GM19025 (cell line): ENCODE data around the gene TSC22D3.
"Not testable (repeated sequence)": the region's sequence is repeated elsewhere in the genome, so short reads cannot be mapped to it uniquely, and the experiment has no call there.

Experiments used
- ATAC-seq: cut with Tn5 transposase; IDR thresholded peaks from one replicate; pipeline ENCODE4 v1.9.1; 2021; ENCODE audit warnings: mild to moderate bottlenecking, low read depth, moderate library complexity; ENCODE audit not compliant: unreplicated experiment

The TSC22D3 gene

DNA sequence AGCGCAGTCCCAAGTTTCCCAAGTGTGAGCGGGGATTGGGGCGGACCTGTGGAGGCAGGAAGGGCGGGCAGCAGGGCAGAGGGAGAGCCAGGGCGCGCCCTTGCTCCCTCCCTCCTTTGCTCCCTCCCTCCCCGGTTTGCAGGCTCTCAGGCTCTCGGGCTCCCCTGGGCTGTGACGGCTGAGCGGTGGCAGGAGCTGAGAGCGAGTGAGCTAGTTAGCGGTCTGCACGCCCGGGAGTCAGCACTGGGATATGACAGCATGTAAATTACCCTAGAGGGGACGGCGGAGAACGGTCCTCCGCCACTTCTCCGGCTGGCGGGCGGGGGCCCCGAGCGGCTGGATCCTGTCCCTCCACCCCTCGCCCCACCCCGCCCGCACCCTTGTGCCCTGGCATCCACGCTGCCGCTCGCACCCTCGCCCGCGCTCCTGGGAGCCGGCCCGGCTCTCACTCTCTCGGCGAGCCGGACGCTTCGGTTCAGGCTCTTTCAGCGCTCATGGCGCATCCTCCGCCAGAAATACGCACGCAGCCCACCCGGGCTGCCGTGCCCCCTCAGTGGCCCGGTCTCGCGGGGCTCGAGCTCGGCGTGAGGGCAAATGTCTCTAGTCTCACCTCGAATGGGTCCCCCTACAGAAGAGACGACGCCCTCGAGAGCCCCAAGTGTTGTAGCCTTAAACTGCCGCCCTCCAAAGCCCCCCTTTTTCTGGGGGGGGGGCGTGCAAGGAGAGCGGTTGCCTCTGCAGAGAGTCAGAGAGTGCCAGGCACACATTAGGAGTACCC lies at the start of gene TSC22D3:
TSC22D3 (minus strand) TSS at position 54 of the 778 bp plus-strand sequence. CDS start 368 bp downstream, outside the sequence.
- peak; percentile 80 for ATAC-seq

GRCh38 chrX:107823456-107823855 lies 47.9 kb upstream of the TSC22D3 start:
- no peak for ATAC-seq

DNA sequence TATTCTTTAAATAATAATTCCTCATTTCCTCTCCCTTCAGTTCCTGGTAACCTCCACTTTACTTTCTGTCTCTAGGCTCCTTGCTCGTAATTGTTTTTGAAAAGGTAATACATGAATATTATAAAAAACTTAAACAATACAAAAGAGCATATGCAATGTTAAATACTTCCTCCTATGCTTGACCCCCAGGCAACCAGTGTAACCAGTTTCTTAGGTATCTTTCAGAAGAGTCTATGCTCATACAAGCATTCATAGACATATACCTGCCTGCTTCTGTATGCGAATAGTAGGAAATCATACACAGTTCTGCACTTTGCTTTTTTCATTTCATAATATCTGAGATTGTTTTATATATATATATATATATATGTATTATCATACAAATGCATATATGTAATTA lies 47.5 kb upstream of the TSC22D3 start:
- ATAC-seq = no peak

GRCh38 chrX:107818900-107819521 lies 43.4 kb upstream of the TSC22D3 start:
- no peak for ATAC-seq

GRCh38 chrX:107810053-107810452 lies 34.5 kb upstream of the TSC22D3 start:
- ATAC-seq = not testable (repeated sequence)

DNA sequence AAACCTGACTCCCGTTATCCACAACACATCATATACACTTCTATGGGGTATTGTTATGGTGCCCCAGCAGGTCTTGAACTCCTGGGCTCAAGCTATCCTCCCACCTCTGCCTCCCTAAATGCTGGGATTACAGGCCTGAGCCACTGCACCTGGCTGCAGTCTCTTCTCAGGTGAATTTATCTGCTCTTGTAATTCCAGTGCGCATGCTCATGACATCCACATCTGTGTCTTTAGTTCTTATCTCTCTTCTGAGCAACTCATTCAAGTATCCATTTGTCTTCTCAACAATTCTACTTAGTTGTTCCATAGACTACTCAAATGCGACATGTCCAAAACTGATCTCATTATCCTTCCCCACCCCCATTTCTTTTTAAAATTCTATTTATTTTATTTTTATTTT lies 29.6 kb upstream of the TSC22D3 start:
- ATAC-seq = no peak

- no peak for ATAC-seq
Measured at GRCh38 chrX:107804427-107804826, 28.8 kb upstream of the TSC22D3 start.

- no peak for ATAC-seq
Measured at GRCh38 chrX:107787827-107788226, 12.2 kb upstream of the TSC22D3 start.

GRCh38 chrX:107780525-107780924 lies 4.9 kb upstream of the TSC22D3 start:
- no peak for ATAC-seq

- no peak for ATAC-seq
Measured at GRCh38 chrX:107777536-107777832, 1.9 kb upstream of the TSC22D3 start, which contains the start of gene NCBP2L. Gene NCBP2L (plus strand): TSS chrX:107777733. CDS start chrX:107794221, 16,488 bp downstream.

- ATAC-seq = peak; percentile 61
Measured at GRCh38 chrX:107776649-107777535, 1.3 kb upstream of the TSC22D3 start.

DNA sequence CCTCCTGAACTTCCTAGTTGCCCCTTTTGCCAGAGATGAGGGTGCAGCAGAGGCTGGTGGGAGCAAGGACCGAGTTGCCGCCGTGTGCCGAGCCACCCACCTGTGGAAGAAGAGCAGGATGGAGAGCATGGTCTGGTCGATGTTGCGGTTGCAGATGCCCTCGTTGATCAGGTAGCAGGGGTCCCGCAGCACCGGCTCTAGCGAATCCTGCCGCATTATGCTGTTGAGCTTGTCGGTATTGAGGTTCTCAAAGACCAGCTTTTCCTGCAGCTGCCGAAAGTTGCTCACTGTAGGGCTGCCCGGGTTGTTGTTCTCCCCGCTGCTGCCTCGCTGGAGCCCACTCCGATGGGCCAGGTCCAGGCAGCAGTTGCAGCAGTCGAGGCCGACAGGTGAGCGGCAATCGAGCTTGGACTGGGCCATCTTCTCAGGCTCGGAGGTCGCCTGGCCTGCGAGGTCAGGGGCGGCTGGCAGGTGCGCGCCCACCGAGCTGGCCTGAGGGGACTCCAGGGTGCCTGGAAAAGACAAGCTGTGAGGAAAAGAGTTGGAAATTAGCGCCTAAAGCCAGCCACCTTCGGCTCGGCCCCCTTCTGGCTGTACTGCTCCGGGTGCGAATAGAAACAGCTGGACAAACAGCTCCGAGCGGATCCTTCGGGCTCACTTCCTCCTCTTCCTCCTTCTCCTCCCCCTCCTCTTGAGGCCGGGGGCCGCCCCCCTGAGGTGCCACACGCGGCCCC lies 420 bp downstream of the TSC22D3 start:
- ATAC-seq = no peak

DNA sequence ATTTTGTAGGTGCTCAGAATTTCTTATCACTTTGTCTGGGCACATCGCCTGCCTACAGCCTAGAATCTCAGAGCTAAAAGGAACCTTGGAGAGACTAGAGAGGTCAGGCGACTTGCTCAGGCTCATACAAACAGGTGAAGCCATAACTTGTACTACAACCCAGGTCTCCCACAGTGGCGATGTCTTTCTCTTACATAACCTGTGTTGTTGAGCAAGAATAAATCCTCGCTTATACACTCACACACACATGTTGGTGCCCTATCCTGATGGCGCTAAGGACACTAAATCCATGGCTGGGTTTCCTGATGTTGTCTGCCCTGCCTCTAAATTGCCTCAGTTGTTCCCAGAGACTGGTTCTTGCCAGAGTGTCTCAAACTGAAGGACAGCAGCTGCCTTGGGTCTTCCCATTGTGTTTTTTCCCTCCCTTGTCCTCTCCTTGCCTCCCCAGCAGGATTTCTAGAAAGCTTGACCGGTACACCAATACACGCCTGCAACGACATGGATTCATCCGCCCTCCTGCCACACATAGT lies 1.6 kb downstream of the TSC22D3 start:
- ATAC-seq = no peak

- ATAC-seq = no peak
Measured at GRCh38 chrX:107773206-107773605, 2.4 kb downstream of the TSC22D3 start.

DNA sequence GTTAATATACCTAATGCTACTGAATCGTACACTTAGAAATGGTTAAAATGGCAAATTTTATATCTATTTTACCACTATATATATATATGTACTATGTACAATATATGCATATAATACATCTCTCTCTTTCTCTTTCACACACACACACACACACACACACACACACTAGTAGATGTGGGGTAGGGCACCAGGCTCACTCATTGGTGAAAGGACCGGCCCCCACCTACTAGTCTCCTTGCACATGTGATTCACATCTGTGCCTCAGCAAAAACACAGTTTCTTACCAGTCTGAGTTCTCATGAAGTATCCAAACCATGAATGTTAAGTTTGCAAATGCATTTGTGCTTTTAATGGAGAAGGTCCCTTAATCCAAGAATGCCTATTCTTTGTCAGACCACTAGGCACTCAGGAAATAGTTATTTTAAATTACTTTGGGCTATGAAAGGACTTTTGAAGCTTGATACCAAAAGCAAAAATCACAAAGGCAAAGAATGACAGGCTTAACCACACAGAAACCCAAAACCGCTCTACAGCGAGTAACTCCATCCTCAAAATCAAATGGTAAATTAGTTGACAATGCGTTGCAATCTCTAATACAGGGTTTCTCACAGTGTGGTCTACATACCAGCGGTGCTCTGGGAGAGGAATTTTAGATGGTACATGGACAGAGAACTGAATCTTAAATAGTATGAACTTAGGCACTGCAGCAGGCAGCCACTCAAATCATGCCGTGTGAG lies 5.8 kb downstream of the TSC22D3 start:
- no peak for ATAC-seq

DNA sequence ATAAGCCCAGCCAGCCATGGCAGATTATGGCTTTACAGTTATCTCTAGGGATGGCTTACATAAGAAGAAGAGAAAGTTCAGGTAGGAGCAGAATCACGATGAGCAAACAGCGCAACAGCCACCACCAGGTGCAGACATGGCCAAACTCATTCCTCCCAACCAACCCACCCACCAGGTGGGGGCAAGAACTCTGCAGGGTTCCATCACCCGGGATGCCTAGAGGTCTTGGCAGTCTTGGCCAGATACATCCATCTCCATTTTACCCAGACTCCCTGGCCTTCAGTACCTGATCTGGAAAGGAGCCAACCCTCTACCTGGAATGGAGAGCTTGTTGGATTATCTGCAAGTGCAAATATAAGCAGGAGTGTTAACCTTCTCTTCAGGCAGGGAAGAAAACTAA lies 7.5 kb downstream of the TSC22D3 start:
- no peak for ATAC-seq

GRCh38 chrX:107766470-107767150 lies 9.0 kb downstream of the TSC22D3 start:
- peak; percentile 52 for ATAC-seq

- no peak for ATAC-seq
Measured at GRCh38 chrX:107764845-107765608, 10.6 kb downstream of the TSC22D3 start.
